ENCODE data around the gene SOAT2.

The SOAT2 gene

GRCh38 chr12:53113136-53113705 lies 9.9 kb downstream of the SOAT2 start:
- DNase-seq: no peak

- no peak for DNase-seq
These were observed 10.7 kb downstream of the SOAT2 start for GRCh38 chr12:53113951-53114350.

DNA sequence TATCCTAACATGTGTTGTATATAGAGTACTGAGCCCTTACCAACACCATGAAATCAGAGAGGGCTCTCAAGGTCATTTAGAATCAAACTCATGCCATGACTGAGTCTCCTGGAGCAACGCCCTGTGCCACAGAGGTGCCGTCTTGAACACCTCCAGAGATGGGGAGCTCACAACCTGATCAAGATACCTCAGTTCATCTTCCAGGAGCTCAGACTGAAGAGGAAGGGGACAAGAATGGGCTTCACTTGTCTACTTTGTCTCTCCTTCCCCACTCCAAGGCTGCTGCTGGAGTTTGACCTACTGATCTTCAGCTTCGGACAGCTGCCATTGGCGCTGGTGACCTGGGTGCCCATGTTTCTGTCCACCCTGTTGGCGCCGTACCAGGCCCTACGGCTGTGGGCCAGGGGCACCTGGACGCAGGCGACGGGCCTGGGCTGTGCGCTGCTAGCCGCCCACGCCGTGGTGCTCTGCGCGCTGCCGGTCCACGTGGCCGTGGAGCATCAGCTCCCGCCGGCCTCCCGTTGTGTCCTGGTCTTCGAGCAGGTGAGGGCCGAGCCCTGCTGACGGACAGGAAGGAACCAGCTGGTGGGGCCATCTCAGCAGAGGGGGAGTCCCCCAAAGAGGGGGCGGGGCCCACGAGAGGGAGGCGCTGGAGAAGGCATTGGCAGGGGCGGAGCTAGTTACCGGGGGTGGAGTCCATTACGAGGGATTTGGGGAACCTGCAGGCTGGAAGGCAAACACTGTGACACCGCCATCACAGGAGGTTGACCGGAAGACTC lies 12.0 kb downstream of the SOAT2 start:
- no peak for DNase-seq

GRCh38 chr12:53115891-53116648 lies 12.8 kb downstream of the SOAT2 start:
- DNase-seq: peak; percentile 56

DNA sequence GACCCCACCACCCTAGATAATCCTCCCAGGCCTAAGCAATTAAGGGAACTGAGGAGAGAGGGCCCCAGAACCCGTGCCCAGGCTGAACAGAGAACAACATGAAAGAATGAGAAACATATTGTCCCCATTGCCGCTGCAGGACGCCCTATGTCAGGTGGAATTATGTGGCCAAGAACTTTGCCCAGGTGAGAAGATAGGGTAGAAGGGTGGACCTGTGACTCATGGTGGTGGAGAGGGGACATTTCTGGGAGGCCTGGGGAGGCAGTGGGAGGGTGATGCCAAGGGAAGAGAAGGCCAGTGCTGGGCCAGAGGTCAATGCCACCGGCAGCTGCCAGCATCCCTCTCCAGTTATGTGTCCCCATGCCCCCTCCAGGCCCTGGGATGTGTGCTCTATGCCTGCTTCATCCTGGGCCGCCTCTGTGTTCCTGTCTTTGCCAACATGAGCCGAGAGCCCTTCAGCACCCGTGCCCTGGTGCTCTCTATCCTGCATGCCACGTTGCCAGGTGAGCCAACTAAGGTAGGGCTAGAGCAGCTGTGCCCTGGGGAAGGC lies 15.5 kb downstream of the SOAT2 start:
- DNase-seq: no peak

- DNase-seq: no peak
These were observed 17.6 kb downstream of the SOAT2 start for GRCh38 chr12:53120685-53121525.

- DNase-seq: no peak
These were observed 19.7 kb downstream of the SOAT2 start for GRCh38 chr12:53122961-53123468.

DNA sequence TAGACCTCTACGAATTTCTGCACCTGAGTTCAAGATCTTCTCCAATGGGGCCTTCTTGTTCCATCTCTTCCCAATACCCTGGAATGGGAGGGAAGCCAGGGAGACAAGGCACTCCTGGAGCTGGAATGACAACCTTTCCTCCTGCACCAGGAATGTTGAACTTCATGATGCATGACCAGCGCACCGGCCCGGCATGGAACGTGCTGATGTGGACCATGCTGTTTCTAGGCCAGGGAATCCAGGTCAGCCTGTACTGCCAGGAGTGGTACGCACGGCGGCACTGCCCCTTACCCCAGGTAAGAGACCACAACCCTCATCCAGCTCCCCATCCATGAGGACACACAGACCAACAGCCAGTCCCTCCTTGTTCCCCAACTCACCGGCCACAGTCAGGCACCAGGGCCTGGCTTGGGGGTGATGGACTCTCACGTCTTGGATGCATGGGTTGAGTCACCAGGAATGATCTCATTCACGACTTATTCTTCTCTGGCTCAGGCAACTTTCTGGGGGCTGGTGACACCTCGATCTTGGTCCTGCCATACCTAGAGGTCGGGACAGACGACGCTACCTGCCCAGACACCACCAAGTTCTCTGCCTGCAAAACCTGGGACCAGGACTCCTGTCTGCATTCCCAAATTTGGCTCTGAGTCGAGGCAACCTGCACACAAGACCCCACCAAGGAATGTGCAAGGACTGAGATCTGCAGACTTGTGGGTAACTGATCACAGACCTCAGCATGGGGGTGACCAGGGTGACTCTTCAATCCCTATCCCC lies 20.5 kb downstream of the SOAT2 start:
- no peak for DNase-seq

GRCh38 chr12:53124352-53124723 lies 21.1 kb downstream of the SOAT2 start:
- DNase-seq: no peak

GRCh38 chr12:53127169-53127568 lies 23.9 kb downstream of the SOAT2 start:
- no peak for DNase-seq

DNA sequence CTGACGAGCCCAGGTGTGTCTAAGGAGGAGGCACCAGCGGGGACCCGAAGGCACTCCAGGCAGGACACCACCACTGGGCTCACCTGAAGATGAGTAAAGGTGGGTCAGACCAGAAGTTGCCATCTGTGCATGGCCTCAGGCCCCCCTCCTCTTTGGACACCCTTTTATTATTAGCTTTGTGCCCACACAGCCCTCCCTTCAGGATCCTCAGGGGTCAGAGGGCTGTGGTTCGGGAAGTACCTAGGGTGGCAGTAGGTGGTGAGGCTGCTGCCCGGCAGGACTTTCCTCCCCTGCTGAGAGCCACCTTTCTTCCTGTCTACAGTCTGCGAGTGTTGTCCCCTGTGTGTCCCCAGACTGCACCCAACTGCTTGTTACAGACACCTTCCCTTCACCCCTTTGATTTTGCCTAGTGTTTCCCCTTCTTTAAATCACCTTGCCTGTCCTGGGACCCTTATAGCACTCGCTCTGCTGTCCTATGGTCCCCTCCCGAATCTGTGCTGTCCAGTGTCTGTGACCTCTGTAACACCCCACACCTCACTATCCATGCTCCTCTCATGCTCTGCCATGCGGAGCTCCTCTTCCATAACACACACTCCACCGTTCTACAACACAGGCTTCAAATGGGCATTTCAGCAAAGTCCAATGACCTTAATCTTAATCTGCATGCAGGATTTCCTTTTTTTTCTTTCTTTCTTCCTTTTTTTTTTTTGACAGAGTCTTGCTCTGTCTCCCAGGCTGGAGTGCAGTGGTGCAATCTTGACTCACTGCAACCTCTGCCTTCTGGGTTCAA lies 25.7 kb downstream of the SOAT2 start:
- DNase-seq: no peak

GRCh38 chr12:53131844-53132243 lies 28.6 kb downstream of the SOAT2 start:
- no peak for DNase-seq

- no peak for DNase-seq
These were observed 30.4 kb downstream of the SOAT2 start for GRCh38 chr12:53133722-53134121.

- no peak for DNase-seq
These were observed 40.1 kb downstream of the SOAT2 start for GRCh38 chr12:53143355-53143754.

DNA sequence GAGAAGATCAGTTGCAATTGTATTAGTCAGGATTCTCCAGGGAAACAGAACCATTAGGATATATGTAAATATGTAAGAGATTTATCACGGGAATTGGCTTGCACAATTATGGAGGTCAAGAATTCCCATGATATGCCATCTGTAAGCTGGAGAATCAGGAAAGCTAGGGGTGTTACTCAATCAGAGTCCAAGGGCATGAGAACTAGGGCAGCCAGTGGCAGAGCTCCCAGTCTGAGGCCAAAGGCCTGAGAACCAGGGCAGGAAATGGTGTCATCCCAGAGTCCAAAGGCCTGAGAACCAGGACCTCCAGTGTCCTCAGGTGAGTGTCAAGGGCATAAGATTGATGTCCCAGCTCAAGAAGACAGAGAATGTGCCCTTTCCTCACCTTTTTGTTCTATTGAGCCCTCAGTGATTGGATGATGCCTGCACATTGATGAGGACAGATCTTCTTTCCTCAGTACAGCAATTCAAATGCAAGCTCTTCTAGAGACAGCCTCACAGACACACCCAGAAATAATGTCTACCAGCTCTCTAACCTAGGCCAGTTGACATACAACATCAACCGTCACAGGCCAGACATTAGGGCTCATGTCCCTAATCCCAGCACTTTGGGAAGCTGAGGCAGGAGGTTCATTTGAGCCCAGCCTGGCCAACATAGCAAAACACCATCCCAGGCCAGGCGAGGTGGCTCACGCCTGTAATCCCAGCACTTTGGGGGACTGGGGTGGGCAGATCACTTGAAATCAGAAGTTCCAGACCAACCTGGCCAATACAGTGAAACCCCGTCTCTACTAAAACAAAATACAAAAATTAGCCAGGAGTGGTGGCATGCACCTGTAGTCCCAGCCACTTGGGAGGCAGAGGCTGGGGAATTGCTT lies 42.3 kb downstream of the SOAT2 start:
- DNase-seq: no peak

DNA sequence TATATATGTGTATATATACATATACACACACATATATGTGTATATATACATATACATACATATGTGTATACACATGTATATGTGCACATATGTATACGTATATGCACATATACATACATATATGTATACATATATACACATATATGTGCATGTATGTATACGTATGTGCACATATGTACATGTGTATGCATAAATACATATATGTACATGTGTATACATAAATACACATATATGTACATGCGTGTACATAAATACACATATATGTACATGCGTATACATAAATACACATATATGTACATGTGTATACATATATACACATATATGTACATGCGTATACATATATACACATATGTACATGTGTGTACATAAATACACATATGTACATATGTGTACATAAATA lies 43.9 kb downstream of the SOAT2 start:
- DNase-seq: no peak

- no peak for DNase-seq
These were observed 44.4 kb downstream of the SOAT2 start for GRCh38 chr12:53147653-53148052.

DNA sequence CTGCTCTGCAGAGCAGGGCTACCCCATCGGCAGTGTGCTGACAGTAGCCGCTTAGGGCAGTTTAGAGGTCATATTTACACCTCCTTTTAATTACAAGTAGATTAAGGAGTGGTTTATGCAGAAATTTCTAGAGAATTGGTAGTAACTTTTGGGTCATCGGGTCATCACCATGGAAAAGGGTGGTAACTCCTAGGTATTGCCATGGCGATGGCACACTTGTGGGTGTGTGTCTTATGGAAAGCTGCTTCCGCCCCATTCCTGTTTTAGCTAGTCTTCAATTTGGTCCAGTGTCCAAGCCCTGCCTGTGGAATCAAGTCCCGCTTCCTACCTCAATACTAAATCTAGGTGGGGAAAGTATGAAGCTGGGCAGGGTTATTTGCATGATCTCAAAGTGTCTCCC lies 47.8 kb downstream of the SOAT2 start:
- no peak for DNase-seq

DNA sequence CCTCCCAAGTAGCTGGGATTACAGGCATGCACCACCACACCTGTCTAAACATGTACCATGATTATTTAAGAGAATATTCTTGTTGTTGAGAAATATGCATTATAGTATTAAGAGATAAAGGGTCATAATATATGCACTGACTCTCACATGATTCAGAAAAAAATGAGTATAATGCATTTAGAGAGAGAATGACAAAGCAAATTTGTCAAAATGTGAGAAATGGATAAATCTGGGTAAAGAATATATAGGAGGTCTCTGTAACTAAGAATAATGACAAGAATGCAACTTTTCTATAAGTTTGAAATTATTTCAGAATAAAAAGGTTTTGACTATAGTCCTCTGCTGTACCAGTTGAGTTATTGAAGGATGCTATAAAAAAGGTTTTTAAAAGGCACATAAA lies 49.1 kb downstream of the SOAT2 start:
- DNase-seq: no peak

Data from NCI-H1694 treated with DMSO at 0.1 percent for 48 hours (cell line).